Hepatocyte (in vitro differentiated cells): ENCODE results near the gene KLHL24.

Experiments used
- CTCF ChIP-seq: fragments of 200-600 bp; sonication (generic); IDR thresholded peaks from 2 replicates; pipeline ENCODE4 v1.5.1; 2016; ENCODE audit warnings: antibody characterized with exemption, mild to moderate bottlenecking; ENCODE audit not compliant: poor library complexity
- EZH2 ChIP-seq: fragments of 200-600 bp; sonication (generic); IDR thresholded peaks from 2 replicates; pipeline ENCODE4 v1.6.1; 2016; ENCODE audit warnings: antibody characterized with exemption, mild to moderate bottlenecking, borderline replicate concordance
- EZH2phosphoT487 ChIP-seq: fragments of 200-600 bp; sonication (generic); IDR thresholded peaks from one replicate; pipeline ENCODE4 v1.6.1; 2018; ENCODE audit warnings: antibody characterized with exemption, mild to moderate bottlenecking, low read depth, moderate library complexity; ENCODE audit not compliant: unreplicated experiment, severe bottlenecking

- TF ChIP-seq EZH2phosphoT487 (no peak), CTCF (no peak), EZH2 (no peak)
Measured at GRCh38 chr3:183634707-183635106, 716 bp upstream of the KLHL24 start.
